Glutamatergic neuron (in vitro differentiated cells): Measurements from ENCODE around the gene NFKBIA. TPM values are rescaled to one million over a fixed set of nuclear protein-coding genes. Genes with fewer than 3 reads are reported as not detected.
"Not testable (repeated sequence)": the region's sequence is repeated elsewhere in the genome, so short reads cannot be mapped to it uniquely, and the experiment has no call there.

ENCODE experiments used
- DNase-seq: peaks from one replicate; pipeline ENCODE4 v3.0.0; 2022
- H3K27ac Mint-ChIP-seq: one replicate; pipeline ENCODE4 v1.8.0; 2020; ENCODE audit warnings: mild to moderate bottlenecking, mixed read lengths, inconsistent platforms; ENCODE audit not compliant: unreplicated experiment
- H3K27me3 Mint-ChIP-seq: one replicate; pipeline ENCODE4 v1.8.0; 2020; ENCODE audit warnings: mild to moderate bottlenecking, moderate library complexity, mixed read lengths, inconsistent platforms; ENCODE audit not compliant: unreplicated experiment
- H3K36me3 Mint-ChIP-seq: one replicate; pipeline ENCODE4 v1.8.0; 2020; ENCODE audit warnings: mild to moderate bottlenecking, mixed read lengths, inconsistent platforms; ENCODE audit not compliant: unreplicated experiment
- H3K4me1 Mint-ChIP-seq: one replicate; pipeline ENCODE4 v1.8.0; 2020; ENCODE audit warnings: mild to moderate bottlenecking, low read depth, mixed read lengths, inconsistent platforms; ENCODE audit not compliant: unreplicated experiment
- H3K4me3 Mint-ChIP-seq: one replicate; pipeline ENCODE4 v1.8.0; 2020; ENCODE audit warnings: mild to moderate bottlenecking, mixed read lengths, inconsistent platforms; ENCODE audit not compliant: unreplicated experiment
- H3K9me3 Mint-ChIP-seq: one replicate; pipeline ENCODE4 v1.8.0; 2020; ENCODE audit warnings: mild to moderate bottlenecking, moderate library complexity, mixed read lengths, inconsistent platforms; ENCODE audit not compliant: unreplicated experiment
- CTCF ChIP-seq: fragments of 200-600 bp; sonication (generic); IDR thresholded peaks from one replicate; pipeline ENCODE4 v1.5.0; 2021; ENCODE audit not compliant: partially characterized antibody, unreplicated experiment
- total RNA-seq: library from RNA; stranded (reverse); fragmentation: NEBNext Ultra II Directional; extraction: Animal tissue kit (Norgen Biotek cat#: 25700); gene quantifications from one replicate; pipeline ENCODE4 v1.2.1, GENCODE V29; 2021; ENCODE audit not compliant: unreplicated experiment

The NFKBIA gene
- total RNA-seq, 1 donor from 2014 or later = 20.1 TPM

GRCh38 chr14:35401422-35402265 is 2.9 kb downstream of the NFKBIA start:
- Mint-ChIP-seq H3K9me3 (peaks cover 6% of the 10 kb centered on the region), H3K4me3 (no peak overlapping the region), H3K36me3 (no peaks in the 10 kb centered on the region), H3K27ac (no peak overlapping the region), H3K27me3 (peaks cover 9% of the 10 kb centered on the region), H3K4me1 (peaks cover 14% of the 10 kb centered on the region)
- TF ChIP-seq CTCF = no peak
- DNase-seq = no peak

DNA sequence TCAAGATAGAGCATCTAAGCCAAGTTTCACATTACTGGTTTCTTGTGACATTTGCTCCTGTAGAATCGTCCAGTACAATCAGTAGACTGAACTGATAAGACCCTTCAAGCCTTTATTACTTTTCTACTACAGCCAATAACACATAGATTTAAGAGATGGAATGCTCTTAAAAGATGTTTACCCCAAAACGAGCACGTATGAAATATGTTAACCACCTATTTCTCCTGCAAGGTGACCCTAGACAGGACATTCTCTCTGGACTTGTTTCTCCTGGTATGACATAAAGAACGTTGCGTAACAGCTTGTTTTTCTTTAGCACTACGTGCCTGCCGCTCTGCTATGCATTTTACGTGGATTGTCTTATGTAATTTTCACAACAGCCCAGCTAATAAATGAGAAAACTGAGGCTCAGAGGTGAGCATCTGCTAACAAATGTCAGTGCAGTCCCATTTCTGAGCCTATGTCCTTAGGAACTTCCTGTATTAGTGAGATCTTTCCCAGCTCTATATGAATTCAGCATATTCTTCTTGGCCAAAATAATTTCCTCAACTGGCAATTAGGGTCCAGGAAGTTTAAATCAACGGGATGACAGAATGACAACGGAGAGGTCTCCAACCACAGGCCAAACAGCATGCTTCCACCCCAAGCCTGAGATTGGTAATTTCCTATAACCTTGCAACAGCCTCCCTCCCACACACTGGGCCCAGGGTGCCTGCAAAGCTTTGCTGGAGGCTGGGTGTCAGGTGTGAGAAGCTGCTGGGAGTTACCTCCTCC is 3.7 kb downstream of the NFKBIA start:
- Mint-ChIP-seq H3K27me3 (peaks cover 6% of the 10 kb centered on the region), H3K4me1 (peaks cover 9% of the 10 kb centered on the region), H3K36me3 (no peaks in the 10 kb centered on the region), H3K4me3 (no peak overlapping the region), H3K27ac (no peak overlapping the region), H3K9me3 (peaks cover 6% of the 10 kb centered on the region)
- DNase-seq = no peak
- no peak for TF ChIP-seq CTCF

- H3K36me3 Mint-ChIP-seq = peaks cover 5% of the 10 kb centered on the region
- H3K9me3 Mint-ChIP-seq = no peaks in the 10 kb centered on the region
- DNase-seq = no peak
- H3K4me1 Mint-ChIP-seq = peaks cover 3% of the 10 kb centered on the region
- no peak overlapping the region for H3K27ac Mint-ChIP-seq
- no peak for TF ChIP-seq CTCF
- peaks cover 2% of the 10 kb centered on the region for H3K27me3 Mint-ChIP-seq
- no peak overlapping the region for H3K4me3 Mint-ChIP-seq
Measured at GRCh38 chr14:35399083-35399937, 5.2 kb downstream of the NFKBIA start.

DNA sequence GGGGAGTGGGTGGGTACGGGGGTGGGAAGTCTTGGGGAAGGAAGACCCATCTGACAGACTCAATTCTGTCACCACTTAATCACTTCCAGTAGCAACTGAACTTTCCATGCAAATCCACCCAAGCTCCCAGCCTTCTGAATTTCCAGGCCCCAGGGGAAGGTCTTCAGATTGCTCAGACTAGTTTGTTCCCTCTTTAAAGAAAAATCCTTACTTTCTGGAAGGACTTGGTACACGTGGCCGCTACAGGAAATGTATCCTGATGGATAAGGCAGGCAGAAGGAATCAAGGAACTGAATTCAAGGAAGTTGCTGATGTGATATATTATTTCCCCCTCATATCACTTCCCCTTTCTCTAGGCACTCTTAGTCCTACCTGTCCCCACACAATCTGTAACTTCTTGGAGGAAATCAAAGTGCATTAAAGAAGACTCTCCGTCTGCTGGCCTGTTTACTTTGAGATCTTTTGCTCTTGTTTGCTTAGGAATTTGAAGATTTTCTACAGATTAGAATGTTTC is 6.4 kb downstream of the NFKBIA start:
- H3K27me3 Mint-ChIP-seq = peaks cover 5% of the 10 kb centered on the region
- H3K9me3 Mint-ChIP-seq = no peaks in the 10 kb centered on the region
- H3K36me3 Mint-ChIP-seq = peaks cover 5% of the 10 kb centered on the region
- no peak overlapping the region for H3K4me3 Mint-ChIP-seq
- H3K27ac Mint-ChIP-seq = no peak overlapping the region
- TF ChIP-seq CTCF = no peak
- H3K4me1 Mint-ChIP-seq = no peaks in the 10 kb centered on the region
- DNase-seq = no peak

DNA sequence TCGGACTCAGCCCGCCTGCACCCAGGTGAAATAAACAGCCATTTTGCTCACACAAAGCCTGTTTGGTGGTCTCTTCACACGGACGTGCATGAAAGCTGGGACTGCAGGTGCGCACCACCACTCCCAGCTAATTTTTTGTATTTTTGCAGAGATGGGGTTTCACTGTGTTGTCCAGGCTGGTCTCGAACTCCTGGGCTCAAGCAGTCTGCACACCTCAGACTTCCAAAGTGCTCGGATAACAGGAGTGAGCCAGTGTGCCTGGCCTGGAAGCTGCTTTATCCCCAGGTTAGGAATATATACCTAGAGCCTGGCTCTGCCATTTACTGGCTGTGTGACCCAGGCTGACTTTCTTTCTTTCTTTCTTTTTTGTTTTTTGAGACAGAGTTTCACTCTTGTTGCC is 7.9 kb downstream of the NFKBIA start:
- H3K36me3 Mint-ChIP-seq, H3K9me3 Mint-ChIP-seq, H3K27ac Mint-ChIP-seq, H3K27me3 Mint-ChIP-seq, H3K4me1 Mint-ChIP-seq, DNase-seq, H3K4me3 Mint-ChIP-seq: not testable (repeated sequence)
